Spinal cord (tissue), 10 donors: ENCODE data around the gene RBM48. TPM values are rescaled to one million over a fixed set of nuclear protein-coding genes. Genes with fewer than 3 reads are reported as not detected.

Experiments used
- DNase-seq, 6 donors: peaks; one replicate each; pipeline versions ENCODE4 v3.0.0 to v3.0.0-alpha.2; 2013 to 2015; ENCODE audit warnings: low spot score in 6 of 6, low read depth in 4 of 6
- H3K27ac ChIP-seq: one replicate; pipeline ENCODE4 v1.5.1; 2013; ENCODE audit warnings: low read depth, low read length, control low read depth
- H3K27me3 ChIP-seq: one replicate; pipeline ENCODE4 v1.6.1; 2013; ENCODE audit warnings: low read length; ENCODE audit not compliant: control insufficient read depth, insufficient read depth
- H3K36me3 ChIP-seq: one replicate; pipeline ENCODE4 v1.6.1; 2013; ENCODE audit warnings: low read length; ENCODE audit not compliant: control insufficient read depth, insufficient read depth
- H3K4me1 ChIP-seq: one replicate; pipeline ENCODE4 v1.6.1; 2013; ENCODE audit warnings: low read length; ENCODE audit not compliant: control insufficient read depth, insufficient read depth
- H3K4me3 ChIP-seq: one replicate; pipeline ENCODE4 v1.5.1; 2013; ENCODE audit warnings: low read depth, low read length, control low read depth
- H3K9me3 ChIP-seq: one replicate; pipeline ENCODE4 v1.6.1; 2013; ENCODE audit warnings: low read length; ENCODE audit not compliant: control insufficient read depth, insufficient read depth
- WGBS: methylation state at CpG from one replicate; pipeline ENCODE4 v1.1.5; 2013; ENCODE audit warnings: missing lambda C conversion rate; ENCODE audit not compliant: insufficient coverage; 5-methylcytosine and 5-hydroxymethylcytosine counted together
- polyA plus RNA-seq, 2 donors: library from polyadenylated mRNA; unstranded; fragments of 120-200 nt; gene quantifications; one replicate each; pipeline ENCODE4 v1.2.1, GENCODE V29; 2013; ENCODE audit not compliant: insufficient read length in 2 of 2
- total RNA-seq, 2 donors: library from RNA; depleted of rRNA in 1 of 2; stranded (reverse); fragments of 120-200 nt in 1 of 2; fragments of >200 nt in 1 of 2; gene quantifications; one replicate each; pipeline versions ENCODE4 v1.2.3 to v1.2.4, GENCODE V29; 2013 to 2014
- donor health status: healthy.

The RBM48 gene
- total and polyA plus RNA-seq, 4 donors = 15.9 to 20.6 (median 18.1) TPM

- Histone ChIP-seq H3K27me3 (no peaks in the 10 kb centered on the region), H3K36me3 (peaks cover 12% of the 10 kb centered on the region), H3K9me3 (no peaks in the 10 kb centered on the region), H3K4me1 (no peaks in the 10 kb centered on the region), H3K4me3 (no peak overlapping the region), H3K27ac (no peak overlapping the region)
- no CpG with 5 or more reads among the region's 2 CpGs for WGBS
- no peak for DNase-seq
Measured at GRCh38 chr7:92498557-92498956, 30.0 kb upstream of the RBM48 start.

- no peaks in the 10 kb centered on the region for H3K27me3 ChIP-seq
- H3K4me3 ChIP-seq = no peak overlapping the region
- no peak overlapping the region for H3K27ac ChIP-seq
- H3K4me1 ChIP-seq = no peaks in the 10 kb centered on the region
- peaks cover 26% of the 10 kb centered on the region for H3K36me3 ChIP-seq
- WGBS = 100% methylated on average over 1 of the region's 2 CpGs
- DNase-seq = no peak
- H3K9me3 ChIP-seq = no peaks in the 10 kb centered on the region
Measured at GRCh38 chr7:92503767-92504166, 24.8 kb upstream of the RBM48 start.

GRCh38 chr7:92504563-92504962 lies 24.0 kb upstream of the RBM48 start:
- no peaks in the 10 kb centered on the region for H3K27me3 ChIP-seq
- no peaks in the 10 kb centered on the region for H3K4me1 ChIP-seq
- H3K36me3 ChIP-seq = peaks cover 26% of the 10 kb centered on the region
- no peak overlapping the region for H3K27ac ChIP-seq
- peak in 1 of 6 donors; percentile 3 for DNase-seq
- H3K9me3 ChIP-seq = no peaks in the 10 kb centered on the region
- 88% methylated on average over 3 of the region's 3 CpGs for WGBS
- no peak overlapping the region for H3K4me3 ChIP-seq

GRCh38 chr7:92506363-92506762 lies 22.2 kb upstream of the RBM48 start:
- no peak for DNase-seq
- Histone ChIP-seq H3K27me3 (no peaks in the 10 kb centered on the region), H3K4me3 (no peak overlapping the region), H3K4me1 (no peaks in the 10 kb centered on the region), H3K9me3 (no peaks in the 10 kb centered on the region), H3K27ac (no peak overlapping the region), H3K36me3 (peaks cover 25% of the 10 kb centered on the region)
- WGBS = no CpG with 5 or more reads among the region's 2 CpGs

- peaks cover 30% of the 10 kb centered on the region for H3K36me3 ChIP-seq
- H3K27me3 ChIP-seq = no peaks in the 10 kb centered on the region
- no peak overlapping the region for H3K27ac ChIP-seq
- H3K9me3 ChIP-seq = no peaks in the 10 kb centered on the region
- H3K4me3 ChIP-seq = no peak overlapping the region
- no peak for DNase-seq
- WGBS = no CpG with 5 or more reads among the region's 5 CpGs
- H3K4me1 ChIP-seq = no peaks in the 10 kb centered on the region
Measured at GRCh38 chr7:92508946-92509345, 19.6 kb upstream of the RBM48 start.

GRCh38 chr7:92513167-92513902 lies 15.3 kb upstream of the RBM48 start:
- no CpG with 5 or more reads among the region's 3 CpGs for WGBS
- no peaks in the 10 kb centered on the region for H3K4me1 ChIP-seq
- peaks cover 21% of the 10 kb centered on the region for H3K36me3 ChIP-seq
- no peak overlapping the region for H3K4me3 ChIP-seq
- no peak for DNase-seq
- H3K27me3 ChIP-seq = no peaks in the 10 kb centered on the region
- H3K27ac ChIP-seq = no peak overlapping the region
- no peaks in the 10 kb centered on the region for H3K9me3 ChIP-seq

GRCh38 chr7:92517631-92518030 lies 11.0 kb upstream of the RBM48 start:
- DNase-seq = no peak
- Histone ChIP-seq H3K27me3 (no peaks in the 10 kb centered on the region), H3K4me1 (no peaks in the 10 kb centered on the region), H3K36me3 (peaks cover 16% of the 10 kb centered on the region), H3K27ac (no peak overlapping the region), H3K9me3 (no peaks in the 10 kb centered on the region), H3K4me3 (no peak overlapping the region)
- no CpG with 5 or more reads among the region's 3 CpGs for WGBS

GRCh38 chr7:92520024-92520423 lies 8.6 kb upstream of the RBM48 start:
- Histone ChIP-seq H3K36me3 (peaks cover 12% of the 10 kb centered on the region), H3K9me3 (no peaks in the 10 kb centered on the region), H3K4me1 (no peaks in the 10 kb centered on the region), H3K4me3 (no peak overlapping the region), H3K27ac (no peak overlapping the region), H3K27me3 (no peaks in the 10 kb centered on the region)
- no CpG with 5 or more reads among the region's 1 CpG for WGBS
- no peak for DNase-seq

- H3K4me1 ChIP-seq = no peaks in the 10 kb centered on the region
- H3K9me3 ChIP-seq = no peaks in the 10 kb centered on the region
- no peak overlapping the region for H3K27ac ChIP-seq
- WGBS = no CpG with 5 or more reads among the region's 2 CpGs
- DNase-seq = no peak
- no peaks in the 10 kb centered on the region for H3K27me3 ChIP-seq
- H3K36me3 ChIP-seq = peaks cover 5% of the 10 kb centered on the region
- H3K4me3 ChIP-seq = no peak overlapping the region
Measured at GRCh38 chr7:92523110-92523509, 5.5 kb upstream of the RBM48 start.
